WTC11 (cell line): ENCODE data around the gene AP1G1.

Experiments used
- MXD4 ChIP-seq: fragments of 250-450 bp; sonication (Bioruptor Pico); IDR thresholded peaks from 2 replicates; pipeline ENCODE4 v1.8.0; 2021; ENCODE audit warnings: mild to moderate bottlenecking, moderate library complexity, borderline replicate concordance
- NFYB ChIP-seq: sonication (generic); formaldehyde crosslinking; conservative IDR thresholded peaks from 2 replicates; pipeline ENCODE4 v1.8.0; 2022; ENCODE audit warnings: low read depth, missing genetic modification reagents
- NR1H2 ChIP-seq: sonication (generic); formaldehyde crosslinking; IDR thresholded peaks from 2 replicates; pipeline ENCODE4 v1.9.0; 2021; ENCODE audit warnings: mild to moderate bottlenecking, moderate library complexity, missing genetic modification reagents
- NR2C2 ChIP-seq: sonication (generic); formaldehyde crosslinking; IDR thresholded peaks from 2 replicates; pipeline ENCODE4 v1.8.0; 2022; ENCODE audit warnings: mild to moderate bottlenecking, missing genetic modification reagents
- RORB ChIP-seq: fragments of 250-450 bp; sonication (Bioruptor Pico); IDR thresholded peaks from 2 replicates; pipeline ENCODE4 v1.9.0; 2021; ENCODE audit warnings: mild to moderate bottlenecking
- ZNF219 ChIP-seq: sonication (generic); formaldehyde crosslinking; IDR thresholded peaks from 2 replicates; pipeline ENCODE4 v1.8.0; 2023; ENCODE audit warnings: missing genetic modification reagents, mild to moderate bottlenecking, borderline replicate concordance
- TF ChIP-seq, protein P1 (sequence below): fragments of 200-600 bp; IDR thresholded peaks from 2 replicates; pipeline ENCODE4 v1.8.0; 2022; ENCODE audit warnings: antibody characterized with exemption
- TF ChIP-seq, protein P2 (sequence below): sonication (generic); formaldehyde crosslinking; IDR thresholded peaks from 2 replicates; pipeline ENCODE4 v1.8.1; 2023; ENCODE audit warnings: mild to moderate bottlenecking, missing genetic modification reagents, moderate library complexity
- TF ChIP-seq, protein P3 (sequence below): sonication (generic); formaldehyde crosslinking; IDR thresholded peaks from 2 replicates; pipeline ENCODE4 v1.8.1; 2022; ENCODE audit warnings: low read depth, mild to moderate bottlenecking, moderate library complexity, missing genetic modification reagents, borderline replicate concordance
- TF ChIP-seq, protein P4 (sequence below): fragments of 250-450 bp; sonication (Bioruptor Pico); conservative IDR thresholded peaks from 2 replicates; pipeline ENCODE4 v1.9.0; 2021; ENCODE audit warnings: mild to moderate bottlenecking
- TF ChIP-seq, protein P5 (sequence below): sonication (generic); formaldehyde crosslinking; IDR thresholded peaks from 2 replicates; pipeline ENCODE4 v1.8.1; 2022; ENCODE audit warnings: missing genetic modification reagents, borderline replicate concordance

DNA sequence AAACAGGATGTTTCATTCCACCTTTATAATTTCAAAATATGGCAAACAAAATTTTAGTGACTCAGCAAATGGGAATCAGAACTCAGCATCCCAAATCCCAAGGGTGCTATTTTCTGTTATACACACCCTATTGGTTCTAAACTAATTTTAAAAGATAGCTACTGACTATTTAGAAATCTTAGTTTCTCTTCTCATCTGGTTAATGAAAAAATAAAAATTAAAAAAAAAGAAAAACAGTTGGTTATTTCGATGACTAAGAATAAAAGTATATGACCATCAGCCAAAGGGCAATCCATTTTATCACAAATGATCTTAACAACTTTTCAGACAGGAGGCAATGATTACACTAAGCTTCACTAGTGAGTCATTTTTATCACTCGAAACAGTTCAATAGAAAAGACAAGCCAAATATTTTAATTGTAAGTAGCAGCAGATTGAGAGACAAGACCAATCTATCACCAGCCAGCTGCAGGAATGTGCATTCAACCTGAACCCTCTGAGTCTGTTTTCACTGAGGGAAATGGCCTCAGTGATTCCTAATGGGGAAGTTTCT is 99.3 kb downstream of the AP1G1 start:
- TF ChIP-seq, protein P1, sequence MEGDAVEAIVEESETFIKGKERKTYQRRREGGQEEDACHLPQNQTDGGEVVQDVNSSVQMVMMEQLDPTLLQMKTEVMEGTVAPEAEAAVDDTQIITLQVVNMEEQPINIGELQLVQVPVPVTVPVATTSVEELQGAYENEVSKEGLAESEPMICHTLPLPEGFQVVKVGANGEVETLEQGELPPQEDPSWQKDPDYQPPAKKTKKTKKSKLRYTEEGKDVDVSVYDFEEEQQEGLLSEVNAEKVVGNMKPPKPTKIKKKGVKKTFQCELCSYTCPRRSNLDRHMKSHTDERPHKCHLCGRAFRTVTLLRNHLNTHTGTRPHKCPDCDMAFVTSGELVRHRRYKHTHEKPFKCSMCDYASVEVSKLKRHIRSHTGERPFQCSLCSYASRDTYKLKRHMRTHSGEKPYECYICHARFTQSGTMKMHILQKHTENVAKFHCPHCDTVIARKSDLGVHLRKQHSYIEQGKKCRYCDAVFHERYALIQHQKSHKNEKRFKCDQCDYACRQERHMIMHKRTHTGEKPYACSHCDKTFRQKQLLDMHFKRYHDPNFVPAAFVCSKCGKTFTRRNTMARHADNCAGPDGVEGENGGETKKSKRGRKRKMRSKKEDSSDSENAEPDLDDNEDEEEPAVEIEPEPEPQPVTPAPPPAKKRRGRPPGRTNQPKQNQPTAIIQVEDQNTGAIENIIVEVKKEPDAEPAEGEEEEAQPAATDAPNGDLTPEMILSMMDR: no peak
- TF ChIP-seq MXD4 (CRISPR knock-in tag) (no peak), NR2C2 (CRISPR knock-in tag) (no peak), RORB (CRISPR knock-in tag) (no peak), NR1H2 (CRISPR knock-in tag) (no peak), ZNF219 (no peak), NFYB (CRISPR knock-in tag) (no peak)
- TF ChIP-seq, protein P2, sequence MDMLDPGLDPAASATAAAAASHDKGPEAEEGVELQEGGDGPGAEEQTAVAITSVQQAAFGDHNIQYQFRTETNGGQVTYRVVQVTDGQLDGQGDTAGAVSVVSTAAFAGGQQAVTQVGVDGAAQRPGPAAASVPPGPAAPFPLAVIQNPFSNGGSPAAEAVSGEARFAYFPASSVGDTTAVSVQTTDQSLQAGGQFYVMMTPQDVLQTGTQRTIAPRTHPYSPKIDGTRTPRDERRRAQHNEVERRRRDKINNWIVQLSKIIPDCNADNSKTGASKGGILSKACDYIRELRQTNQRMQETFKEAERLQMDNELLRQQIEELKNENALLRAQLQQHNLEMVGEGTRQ (CRISPR knock-in tag): no peak
- TF ChIP-seq, protein P3, sequence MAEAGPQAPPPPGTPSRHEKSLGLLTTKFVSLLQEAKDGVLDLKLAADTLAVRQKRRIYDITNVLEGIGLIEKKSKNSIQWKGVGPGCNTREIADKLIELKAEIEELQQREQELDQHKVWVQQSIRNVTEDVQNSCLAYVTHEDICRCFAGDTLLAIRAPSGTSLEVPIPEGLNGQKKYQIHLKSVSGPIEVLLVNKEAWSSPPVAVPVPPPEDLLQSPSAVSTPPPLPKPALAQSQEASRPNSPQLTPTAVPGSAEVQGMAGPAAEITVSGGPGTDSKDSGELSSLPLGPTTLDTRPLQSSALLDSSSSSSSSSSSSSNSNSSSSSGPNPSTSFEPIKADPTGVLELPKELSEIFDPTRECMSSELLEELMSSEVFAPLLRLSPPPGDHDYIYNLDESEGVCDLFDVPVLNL: no peak
- TF ChIP-seq, protein P4, sequence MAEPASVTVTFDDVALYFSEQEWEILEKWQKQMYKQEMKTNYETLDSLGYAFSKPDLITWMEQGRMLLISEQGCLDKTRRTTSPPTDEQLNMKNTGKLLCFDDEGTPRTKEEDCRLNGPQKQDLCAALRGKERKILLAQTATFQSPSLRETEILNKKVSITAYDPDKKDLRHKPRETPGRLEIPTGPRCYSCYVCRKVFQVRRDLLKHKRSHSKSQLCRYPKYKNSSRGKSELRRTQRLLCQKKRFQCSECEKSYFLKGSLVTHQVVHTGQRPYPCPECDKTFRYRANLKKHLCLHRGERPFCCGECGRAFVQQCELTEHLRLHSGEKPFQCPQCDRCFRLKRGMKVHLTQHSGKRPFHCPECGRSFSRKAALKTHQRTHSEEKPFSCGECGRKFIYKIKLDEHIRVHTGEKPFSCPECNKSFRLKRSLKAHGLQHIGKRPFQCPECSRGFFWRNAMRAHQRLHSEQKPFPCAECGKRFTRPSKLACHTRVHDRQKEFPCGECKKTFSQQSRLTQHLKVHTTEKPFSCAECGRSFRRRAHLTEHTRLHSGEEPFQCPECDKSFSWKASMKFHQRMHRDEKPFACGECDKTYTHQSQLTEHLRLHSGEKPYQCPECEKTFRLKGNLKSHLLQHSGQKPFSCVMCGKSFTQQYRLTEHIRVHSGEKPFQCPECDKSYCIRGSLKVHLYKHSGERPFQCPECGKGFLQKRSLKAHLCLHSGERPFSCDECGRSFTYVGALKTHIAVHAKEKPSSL (CRISPR knock-in tag): no peak
- TF ChIP-seq, protein P5, sequence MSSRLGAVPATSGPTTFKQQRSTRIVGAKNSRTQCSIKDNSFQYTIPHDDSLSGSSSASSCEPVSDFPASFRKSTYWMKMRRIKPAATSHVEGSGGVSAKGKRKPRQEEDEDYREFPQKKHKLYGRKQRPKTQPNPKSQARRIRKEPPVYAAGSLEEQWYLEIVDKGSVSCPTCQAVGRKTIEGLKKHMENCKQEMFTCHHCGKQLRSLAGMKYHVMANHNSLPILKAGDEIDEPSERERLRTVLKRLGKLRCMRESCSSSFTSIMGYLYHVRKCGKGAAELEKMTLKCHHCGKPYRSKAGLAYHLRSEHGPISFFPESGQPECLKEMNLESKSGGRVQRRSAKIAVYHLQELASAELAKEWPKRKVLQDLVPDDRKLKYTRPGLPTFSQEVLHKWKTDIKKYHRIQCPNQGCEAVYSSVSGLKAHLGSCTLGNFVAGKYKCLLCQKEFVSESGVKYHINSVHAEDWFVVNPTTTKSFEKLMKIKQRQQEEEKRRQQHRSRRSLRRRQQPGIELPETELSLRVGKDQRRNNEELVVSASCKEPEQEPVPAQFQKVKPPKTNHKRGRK (CRISPR knock-in tag): no peak
